HG03575 (cell line): Measurements from ENCODE around the gene CLTB.
"Not testable (repeated sequence)": the region's sequence is repeated elsewhere in the genome, so short reads cannot be mapped to it uniquely, and the experiment has no call there.

Experiments
- ATAC-seq: cut with Tn5 transposase; IDR thresholded peaks from one replicate; pipeline ENCODE4 v1.9.1; 2021; ENCODE audit not compliant: unreplicated experiment, insufficient number of reproducible peaks, low FRiP score; ENCODE audit errors: extremely low read depth

CLTB gene, protein sequence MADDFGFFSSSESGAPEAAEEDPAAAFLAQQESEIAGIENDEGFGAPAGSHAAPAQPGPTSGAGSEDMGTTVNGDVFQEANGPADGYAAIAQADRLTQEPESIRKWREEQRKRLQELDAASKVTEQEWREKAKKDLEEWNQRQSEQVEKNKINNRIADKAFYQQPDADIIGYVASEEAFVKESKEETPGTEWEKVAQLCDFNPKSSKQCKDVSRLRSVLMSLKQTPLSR

DNA sequence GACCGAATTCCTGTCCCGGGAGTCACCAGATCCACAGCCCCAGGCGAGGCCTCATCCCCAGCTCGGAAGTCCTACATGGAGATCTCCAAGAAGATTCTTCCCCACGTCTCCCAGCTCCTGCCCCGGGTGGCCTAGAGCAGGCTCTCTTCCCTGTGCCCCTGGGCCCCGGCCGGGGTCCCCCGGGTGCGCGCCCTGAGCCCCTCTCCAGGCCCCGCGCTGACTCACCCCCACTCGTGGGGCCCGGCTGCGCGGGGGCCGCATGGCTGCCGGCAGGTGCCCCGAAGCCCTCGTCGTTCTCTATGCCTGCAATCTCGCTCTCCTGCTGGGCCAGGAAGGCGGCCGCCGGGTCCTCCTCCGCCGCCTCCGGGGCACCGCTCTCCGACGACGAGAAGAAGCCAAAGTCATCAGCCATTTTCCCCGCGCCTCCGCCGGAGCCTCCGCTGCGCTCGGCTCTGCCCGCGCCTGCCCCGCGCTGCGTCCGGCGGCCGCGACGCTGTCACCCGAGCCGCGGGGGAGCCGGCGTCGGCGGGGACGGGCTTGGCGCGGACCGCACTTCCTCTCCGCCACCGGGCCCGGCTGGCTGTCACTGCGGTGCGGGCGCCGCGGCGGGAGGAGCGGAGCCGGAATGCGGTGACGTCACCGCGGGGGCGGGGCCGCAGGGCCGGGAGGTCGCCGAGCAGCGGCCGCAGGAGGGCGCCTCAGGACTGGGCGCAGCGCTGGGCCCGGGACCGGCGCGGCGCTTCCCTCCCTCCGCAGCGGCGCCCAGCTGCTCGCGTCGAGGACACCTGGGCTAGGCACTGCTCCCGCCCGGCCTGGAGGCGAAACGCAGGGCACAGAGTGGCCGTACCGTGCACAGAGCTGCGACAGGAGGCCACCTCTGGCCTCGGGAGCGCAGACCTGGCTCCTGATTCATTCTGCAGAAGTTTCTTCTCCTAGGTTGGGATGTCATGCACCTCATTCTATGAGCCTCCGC, at the start of gene CLTB:
Gene CLTB (minus strand): TSS at position 588 of the 973 bp plus-strand sequence. CDS start 176 bp downstream, at position 412.
- no peak for ATAC-seq

DNA sequence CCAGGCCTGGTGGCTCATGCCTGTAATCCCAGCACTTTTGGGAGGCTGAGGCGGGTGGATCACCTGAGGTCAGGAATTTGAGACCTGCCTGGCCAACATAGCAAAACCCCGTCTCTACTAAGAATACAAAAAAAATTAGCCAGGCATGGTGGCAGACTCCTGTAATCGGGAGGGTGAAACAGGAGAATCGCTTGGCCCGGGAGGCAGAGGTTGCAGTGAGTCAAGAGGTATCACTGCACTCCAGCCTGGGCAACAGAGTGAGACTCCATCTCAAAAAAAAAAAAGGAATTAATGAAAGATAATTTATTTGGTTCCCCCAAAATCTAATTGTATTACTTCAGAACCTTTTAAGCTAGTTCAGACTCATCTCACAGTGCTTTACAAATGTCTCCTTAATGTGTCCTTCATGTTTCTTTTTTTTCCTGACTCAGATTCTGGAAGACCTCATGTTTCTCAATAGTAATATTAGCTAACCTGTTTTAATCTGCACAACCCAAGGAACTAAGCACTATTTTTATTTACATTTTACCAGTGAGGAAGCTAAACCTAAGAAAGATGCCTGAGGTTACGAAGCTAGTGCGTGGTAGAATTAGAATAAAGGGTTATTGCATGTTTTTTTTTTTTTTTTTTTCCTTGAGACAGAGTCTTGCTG, 46.9 kb upstream of the CLTB start:
- no peak for ATAC-seq

DNA sequence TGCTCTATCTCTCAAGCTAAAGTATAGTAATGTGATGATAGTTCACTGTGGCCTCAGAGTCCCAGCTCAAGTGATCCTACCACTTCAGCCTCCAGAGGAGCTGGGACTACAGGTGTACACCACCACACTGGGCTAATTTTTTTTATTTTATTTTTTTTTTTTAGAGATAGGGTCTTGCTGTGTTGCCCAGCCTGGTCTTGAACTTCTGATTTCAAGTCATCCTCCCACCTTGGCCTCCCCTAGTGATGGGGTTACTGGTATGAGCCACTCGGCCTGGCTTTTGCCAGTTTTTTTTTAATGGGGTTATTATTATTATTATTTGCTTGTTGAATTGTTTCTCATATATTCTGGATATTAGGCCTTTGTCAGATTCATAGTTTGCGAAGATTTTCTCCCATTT, 45.0 kb upstream of the CLTB start:
- no peak for ATAC-seq

DNA sequence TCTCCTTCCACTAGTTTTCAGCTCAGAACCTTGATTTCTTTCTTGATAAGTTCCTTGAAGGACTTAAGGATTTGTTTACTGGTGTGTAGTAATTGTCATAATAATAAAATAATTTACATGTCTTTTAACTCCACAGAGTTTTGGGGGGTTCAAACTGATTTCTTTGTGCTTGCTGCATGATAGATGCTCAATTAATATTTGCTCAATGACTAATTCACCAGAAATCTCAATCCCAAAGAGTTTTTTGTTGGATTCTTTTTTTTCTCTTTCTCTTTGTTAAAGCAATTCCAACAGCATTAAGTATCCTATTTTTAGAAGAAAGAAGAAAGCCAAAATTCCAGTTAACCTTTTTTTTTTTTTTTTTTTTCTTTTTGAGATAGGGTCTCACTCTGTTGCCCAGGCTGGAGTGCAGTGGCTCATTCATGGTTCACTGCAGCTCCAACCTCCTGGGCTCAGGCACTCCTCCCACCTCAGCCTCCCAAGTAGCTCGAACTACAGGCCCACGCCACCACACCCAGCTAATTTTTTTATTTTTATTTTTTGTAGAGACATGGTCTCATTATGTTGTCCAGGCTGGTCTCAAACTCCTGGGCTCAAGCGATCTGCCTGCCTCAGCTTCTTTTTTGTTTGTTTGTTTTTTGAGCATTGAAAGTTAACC, 42.7 kb upstream of the CLTB start:
- no peak for ATAC-seq

DNA sequence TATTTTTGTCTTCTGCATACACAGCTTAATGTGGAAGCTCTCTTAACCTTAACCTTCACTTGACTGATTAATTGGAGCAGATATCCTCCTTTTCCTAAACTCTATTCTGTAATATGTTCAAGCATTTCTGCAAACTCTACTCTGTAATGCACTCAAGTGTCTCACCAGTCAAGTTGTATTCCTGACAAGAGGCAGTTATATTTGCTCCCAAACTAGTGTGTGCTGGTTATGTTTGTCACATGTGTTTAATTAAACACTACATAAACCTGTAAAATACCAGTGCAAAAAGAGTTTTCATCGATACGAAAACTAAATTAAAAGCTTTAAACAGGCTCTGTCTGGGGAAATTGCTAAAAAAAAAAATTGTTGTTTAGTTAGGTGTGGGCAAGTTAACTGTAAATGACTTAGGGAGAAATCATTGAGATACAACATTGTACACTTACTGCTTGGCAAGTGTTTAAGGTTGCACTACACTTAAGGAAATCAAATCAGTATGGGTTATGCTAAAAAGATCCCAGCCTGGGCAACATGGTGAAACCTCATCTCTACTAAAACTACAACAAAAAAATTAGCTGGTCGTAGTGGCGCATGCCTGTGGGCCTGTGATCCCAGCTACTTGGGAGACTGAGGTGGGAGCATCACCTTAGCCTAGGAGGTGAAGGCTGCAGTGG, 38.5 kb upstream of the CLTB start:
- no peak for ATAC-seq

DNA sequence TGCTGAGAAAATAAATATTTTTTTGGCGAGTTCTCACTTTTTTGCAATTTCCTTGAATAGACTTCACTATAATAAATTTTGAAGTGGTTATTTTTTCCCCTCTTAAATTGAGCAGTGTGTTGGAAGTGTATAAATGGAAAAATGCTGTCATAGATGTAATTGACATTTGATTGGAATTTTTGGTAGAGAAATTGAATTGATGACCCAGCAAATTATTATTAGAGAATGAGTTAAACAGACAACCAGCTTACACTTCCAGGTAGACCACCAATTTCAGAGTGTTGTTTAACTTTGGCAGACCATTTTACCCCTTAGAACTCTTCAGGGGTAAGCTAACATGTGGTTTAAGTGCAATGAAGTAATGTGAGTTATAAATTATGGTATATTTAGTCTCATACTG, 33.7 kb upstream of the CLTB start:
- ATAC-seq: no peak

DNA sequence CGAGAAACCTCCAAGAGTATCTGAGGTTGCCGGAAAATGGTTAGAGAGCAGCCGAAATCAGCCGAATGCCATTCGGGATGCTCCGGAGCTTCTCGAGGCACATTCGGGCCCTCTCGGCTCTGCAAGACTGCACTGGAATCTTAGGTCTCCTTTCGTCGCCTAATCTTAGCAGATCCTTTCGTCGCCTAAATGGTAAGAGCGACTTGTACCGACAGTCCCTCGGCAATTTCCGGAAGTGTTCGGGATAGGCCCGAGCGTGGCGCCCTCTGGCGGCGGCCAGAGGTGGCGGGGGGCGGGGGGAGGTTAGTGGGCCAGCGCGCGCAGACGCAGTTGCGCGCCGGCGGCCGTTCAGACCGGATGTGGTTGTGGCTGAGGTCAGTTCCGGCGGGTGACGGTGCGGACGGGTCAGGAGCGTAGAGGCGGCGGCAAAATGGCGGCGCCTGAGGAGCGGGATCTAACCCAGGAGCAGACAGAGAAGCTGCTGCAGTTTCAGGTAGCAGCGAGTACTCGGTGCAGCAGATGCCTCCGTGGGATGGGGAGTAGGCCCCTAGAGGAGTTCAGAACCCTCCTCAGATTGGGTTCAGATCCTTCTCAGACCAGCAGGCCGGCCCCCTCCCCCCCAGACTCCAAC, 31.8 kb upstream of the CLTB start, which contains the start of gene FAF2:
Gene FAF2 (plus strand): TSS at position 408 of the 631 bp plus-strand sequence. CDS start 23 bp downstream, at position 431.
- peak; percentile 75 for ATAC-seq

DNA sequence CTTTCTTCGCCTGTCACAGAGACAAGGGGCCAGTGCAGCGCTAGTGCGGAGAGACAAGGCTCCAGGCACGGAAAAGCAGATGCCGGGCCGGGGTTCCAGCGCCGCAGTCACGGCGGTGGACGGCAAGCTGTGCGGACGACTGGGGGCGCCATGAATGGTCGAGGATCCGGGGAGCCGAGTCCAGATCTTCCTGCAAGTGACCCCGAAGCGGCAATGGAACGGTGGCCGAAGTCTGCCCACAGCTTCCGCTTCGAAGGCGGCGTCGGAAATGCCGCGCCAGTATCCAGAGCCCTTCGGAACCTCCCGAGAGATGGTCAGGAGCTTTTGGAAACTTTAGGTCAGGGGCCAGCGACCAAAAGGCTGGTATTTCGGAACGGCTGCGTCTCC, 31.2 kb upstream of the CLTB start:
- ATAC-seq: no peak

DNA sequence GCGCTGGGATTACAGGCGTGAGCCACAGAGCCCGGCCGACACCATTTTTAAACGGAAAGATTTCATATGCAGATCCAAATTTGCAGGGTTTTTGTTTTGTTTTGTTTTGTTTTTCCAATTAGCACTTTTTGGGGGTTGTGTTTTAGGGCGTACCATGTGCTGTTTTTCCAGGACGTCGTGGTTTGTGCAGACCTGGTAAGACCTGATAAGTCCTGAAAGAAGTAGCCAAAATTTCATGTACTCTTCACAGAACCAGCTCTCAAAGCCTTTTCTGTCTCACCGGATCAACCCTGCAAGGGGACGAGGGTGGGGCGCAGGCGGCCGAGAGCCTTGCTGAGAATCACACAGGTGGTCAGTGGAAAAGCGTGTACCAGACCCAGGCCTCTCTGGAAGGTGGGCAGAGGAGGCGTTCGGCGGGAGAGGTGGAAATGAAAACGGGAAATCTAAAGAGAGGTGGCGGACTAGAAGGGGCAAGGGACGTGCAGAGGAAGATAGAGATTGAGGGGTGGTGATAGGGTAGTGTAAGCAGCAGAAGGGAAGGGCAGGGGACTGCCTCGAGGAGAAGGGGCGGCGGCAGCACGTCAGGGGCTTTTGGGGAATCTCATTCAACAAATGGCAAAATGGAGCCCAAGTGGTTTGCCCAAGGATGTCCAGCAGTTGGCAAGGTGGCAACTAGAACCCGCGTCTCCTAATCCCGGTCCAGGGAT, 30.7 kb upstream of the CLTB start:
- no peak for ATAC-seq

DNA sequence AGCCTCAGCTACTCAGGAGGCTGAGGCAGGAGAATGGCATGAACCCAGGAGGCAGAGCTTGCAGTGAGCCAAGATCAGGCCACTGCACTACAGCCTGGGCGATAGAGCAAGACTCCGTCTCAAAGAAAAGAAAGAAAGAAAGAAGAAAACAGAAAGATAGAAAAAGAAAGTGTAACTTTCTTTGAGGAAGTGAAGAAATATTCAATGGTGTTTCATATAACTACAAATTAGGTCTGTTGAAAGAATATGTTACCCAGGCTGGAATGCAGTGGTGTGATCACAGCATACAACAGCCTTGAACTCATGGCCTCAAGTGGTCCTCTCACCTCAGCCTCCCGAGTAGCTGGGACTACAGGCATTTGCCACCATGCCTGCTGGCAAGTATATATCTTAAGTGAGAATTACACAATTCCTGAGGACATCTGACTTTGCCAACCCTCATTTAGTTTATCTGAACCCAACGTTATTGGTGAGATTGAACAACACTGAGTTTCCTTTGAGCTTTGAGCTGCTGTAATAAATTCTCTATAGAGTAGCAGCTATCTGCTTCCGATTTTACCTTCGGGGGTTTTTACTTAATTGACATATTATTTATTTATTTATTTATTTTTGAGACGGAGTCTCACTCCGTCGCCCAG, 29.8 kb upstream of the CLTB start:
- no peak for ATAC-seq

DNA sequence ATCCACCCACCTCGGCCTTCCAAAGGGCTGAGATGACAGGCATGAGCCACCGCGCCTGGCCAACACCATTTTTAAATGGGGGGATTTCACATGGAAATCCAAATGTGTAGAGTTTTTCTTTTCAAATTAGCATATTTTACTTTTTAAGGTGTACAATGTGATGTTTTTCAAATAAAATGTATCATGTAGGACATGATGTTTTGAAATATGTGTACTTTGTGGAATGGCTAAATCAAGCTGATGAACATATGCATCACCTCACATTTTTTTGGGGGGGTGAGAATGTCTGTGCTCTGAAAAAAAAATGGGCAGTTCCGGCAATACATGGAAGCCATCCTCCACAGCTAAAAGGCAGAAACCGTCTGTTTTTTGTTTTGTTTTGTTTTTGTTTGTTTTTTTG, 28.4 kb upstream of the CLTB start:
- ATAC-seq: no peak

DNA sequence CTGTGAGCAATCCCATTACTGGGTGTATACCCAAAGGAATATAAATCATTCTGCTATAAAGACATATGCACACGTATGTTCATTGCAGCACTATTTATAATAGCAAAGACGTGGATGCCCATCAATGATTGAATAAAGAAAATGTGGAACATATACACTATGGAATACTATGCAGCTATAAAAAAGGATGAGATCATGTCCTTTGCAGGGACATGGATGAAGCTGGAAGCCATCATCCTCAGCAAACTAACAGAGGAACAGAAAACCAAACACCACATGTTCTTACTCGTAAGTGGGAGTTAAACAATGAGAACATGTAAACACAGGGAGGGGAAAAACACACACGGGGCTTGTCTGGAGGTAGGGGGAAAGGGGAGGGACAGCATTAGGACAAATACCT, 26.6 kb upstream of the CLTB start:
- ATAC-seq: not testable (repeated sequence)

DNA sequence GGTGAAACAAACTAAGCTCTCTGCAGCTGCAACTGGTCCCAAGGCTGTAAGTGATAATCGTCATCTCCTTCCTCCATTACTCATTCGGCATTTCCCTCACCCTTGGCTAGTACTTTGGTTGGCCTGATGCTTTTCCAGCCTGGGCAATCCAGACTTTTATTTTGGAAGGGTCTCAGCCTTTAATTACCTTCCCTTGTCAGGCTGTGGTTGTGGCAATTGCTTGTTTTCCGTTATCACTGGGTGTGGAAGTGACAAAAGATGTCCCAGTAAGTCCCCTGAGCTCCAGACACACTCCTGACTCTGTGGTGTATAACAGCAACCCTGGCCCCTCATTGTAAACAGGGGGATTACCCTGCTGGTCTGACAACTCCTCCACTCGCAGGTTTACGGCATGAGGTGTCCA, 25.6 kb upstream of the CLTB start:
- ATAC-seq: no peak

DNA sequence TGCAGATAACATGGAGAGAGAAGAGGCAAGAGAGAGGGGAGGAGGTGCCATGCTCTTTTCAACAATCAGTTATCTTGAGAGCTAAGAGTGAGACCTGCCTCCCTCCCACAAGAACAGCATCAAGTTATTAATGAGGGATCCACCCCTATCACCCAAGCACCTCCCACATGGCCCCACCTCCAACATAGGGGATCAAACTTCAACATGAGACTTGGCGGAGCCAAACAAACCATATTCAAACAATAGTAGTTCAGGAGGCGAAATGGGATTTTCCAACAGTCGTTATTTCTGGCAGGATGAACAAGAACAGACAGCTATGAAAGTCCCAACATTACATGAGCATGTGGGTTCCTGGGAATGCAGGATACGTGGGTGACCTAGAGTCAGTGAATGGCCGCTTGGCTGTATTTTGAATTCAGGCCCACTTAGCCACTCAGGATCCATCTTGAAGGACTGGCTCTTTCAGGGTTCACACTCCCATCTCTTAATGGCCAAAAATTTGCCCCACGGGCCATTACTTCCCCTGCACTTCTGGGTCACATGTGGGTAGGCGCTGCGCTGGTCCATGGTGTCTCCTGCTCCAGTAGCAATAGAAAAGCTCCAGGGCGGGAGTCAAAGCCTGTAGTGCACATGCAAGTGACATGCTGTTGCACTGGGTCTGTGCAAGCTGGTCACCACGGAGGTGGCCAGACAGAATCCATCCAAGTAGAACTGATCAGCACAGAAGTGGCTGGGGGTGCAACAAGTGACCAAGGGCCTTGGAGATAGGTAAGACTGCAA, 24.8 kb upstream of the CLTB start:
- ATAC-seq: no peak

DNA sequence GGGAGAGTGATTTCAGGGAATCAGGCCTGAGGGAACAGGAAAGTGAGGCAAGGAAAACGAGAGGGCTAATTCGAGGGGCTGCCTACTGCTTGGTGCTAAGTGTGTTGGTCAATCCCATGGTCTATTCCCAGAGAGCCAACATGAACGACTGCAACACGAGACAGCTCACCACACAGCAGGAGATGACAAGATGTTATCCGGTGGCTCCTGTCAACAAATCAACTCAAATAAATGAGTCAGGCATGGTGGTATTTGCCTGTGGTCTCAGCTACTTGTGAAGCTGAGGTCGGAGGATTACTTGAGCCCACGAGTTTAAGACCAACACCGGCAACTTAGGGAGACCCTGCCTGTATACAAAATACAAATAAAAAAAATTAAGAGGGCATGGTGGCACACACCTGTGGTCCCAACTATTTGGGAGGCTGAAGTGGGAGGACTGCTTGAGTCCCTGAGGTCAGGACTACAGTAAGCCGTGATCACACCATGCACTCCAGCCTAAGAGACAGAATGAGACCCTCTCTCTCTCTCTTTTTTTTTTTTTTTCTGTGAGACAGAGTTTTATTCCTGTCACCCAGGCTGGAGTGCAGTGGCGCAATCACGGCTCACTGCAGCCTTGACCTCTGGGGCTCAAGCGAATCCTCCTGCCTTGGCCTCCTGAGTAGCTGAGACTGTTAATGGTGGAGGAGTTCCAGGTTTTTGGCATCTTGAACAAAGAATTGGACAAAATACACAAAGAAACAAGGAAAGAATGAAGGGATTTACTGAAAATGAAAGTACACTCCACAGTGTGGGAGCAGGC, 22.8 kb upstream of the CLTB start:
- ATAC-seq: no peak

DNA sequence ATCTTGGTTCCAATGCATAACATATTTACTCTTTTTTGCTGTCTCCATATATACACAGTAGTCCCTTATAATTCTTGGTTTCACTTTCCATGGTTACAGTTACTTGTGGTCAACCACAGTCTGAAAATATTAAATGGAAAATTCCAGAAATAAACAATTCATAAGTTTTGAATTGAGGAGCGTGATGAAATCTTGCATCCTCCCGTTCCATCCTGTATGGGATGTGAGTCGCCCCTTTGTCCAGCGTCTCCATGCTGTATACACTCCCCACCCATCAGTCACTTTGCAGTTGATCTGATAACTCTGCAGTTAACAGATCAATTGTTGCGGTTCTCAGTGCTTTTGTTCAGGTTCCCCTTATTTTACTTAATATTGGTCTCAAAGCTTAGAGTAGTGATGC, 20.3 kb upstream of the CLTB start:
- ATAC-seq: no peak
